NCI-H446 (cell line): Measurements from ENCODE around the gene PSAPL1.

Source experiments
- DNase-seq, 2 experiments: peaks; one replicate each; lab custom pipeline; 2025; lab: John Stamatoyannopoulos, UW

The PSAPL1 gene

DNA sequence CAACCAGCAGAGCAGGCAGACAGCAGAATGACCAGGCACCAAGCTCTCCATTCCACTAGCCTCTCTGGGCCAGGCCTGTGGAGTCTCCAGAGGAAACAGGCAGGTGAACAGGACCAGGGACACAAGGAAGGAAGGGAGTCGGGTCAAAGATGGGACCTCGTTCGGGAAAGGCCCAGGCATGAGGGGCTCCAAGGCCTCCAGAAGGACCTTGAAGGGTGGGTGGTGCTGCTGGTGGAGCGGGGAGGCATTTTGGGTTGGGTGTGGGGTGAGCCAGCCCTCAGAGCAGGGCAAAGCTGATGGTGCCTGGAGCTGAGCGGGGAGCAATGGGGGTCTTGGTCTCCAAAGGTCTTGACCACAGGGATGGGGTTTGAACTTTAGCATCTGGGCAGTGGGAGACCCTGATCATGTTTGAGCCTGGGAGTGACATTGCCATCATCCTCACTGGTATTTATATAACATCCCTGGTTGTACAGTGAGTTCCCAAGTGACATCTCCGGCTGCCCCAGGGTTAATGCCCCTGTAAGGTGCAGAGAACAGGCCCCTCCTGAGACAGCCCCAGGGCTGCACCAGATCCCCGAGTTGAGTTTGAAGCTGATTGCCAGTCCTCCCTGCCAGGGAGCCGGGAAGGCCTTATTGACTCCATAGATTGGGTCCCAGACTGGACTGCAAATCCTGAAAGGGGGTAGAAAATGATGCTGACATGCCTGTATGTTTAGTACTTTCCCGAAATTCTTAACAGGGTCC lies 52.7 kb downstream of the PSAPL1 start:
- DNase-seq = no peak

DNA sequence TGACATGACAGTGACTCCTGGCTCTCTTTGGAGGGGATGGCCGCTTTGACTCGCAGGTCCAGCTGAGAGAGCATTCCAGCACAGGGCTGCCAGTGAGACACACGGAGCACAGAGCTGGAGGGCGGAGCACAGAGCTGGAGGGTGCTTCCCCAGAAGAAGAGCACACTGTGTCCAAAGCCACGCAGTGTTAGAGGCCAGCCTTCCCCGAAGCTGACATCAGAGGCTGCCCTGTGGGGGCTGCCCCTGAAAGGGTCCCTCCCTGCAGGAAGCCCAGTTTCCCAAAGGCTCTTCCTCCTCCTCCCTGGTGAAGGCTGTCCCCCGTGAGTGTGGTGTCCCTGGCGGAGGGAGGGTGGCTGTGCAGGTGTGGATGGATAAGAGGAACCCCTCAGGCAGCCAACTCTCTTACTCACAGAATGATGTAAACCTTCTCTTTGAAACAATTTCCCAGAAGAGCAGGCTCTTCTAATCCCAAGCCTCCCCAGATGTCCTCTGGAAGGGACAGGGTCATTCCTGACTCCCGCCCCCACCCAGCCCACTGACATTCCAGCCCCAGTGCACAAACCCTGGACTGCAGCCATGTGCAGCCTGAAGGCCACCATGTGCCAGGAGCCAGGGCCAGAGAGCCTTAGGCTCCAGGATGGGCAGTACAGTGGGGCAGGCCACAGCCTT lies 53.4 kb downstream of the PSAPL1 start:
- DNase-seq = no peak
